ENCODE data around the gene TMEM201.

DNA sequence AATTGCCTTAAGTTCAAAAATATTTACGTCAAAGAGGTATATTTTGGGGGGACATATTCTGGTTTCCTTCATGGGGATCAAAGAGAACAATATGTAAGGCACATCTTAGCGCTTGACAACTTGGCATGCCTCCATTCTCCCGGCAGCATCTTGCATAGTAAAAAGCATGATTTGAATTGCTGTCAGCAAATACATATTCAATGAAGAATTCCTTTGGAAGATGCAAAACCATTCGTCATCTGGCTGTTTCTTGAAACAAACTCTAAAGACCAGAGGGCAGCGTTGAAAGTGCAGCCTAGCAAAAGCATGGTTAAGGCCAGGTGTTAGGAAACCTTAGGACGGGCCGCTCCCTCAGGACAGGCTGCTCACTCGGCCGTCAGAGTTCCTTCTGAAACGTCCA lies 59.5 kb downstream of the TMEM201 start:
- TF ChIP-seq POLR2A (IDR thresholded peaks at IDR 0.05; ENCODE audit: low read depth, low read length) (no peak), EZH2 (IDR thresholded peaks at IDR 0.05; ENCODE audit: borderline replicate concordance, low read depth, low read length, severe bottlenecking) (no peak), POLR2AphosphoS5 (IDR thresholded peaks at IDR 0.05; ENCODE audit: insufficient read depth, low read depth, low read length) (no peak), GATA2 (IDR thresholded peaks at IDR 0.05; ENCODE audit: insufficient read depth, insufficient read length, low read depth, low read length) (no peak), JUN (IDR thresholded peaks at IDR 0.05; ENCODE audit: borderline replicate concordance, insufficient read depth, insufficient read length, low read depth) (no peak), FOS (IDR thresholded peaks at IDR 0.05; ENCODE audit: borderline replicate concordance, insufficient read depth, low read length) (no peak), MYC (IDR thresholded peaks at IDR 0.05; ENCODE audit: low read depth, low read length) (no peak)
- TF ChIP-seq, protein P1, sequence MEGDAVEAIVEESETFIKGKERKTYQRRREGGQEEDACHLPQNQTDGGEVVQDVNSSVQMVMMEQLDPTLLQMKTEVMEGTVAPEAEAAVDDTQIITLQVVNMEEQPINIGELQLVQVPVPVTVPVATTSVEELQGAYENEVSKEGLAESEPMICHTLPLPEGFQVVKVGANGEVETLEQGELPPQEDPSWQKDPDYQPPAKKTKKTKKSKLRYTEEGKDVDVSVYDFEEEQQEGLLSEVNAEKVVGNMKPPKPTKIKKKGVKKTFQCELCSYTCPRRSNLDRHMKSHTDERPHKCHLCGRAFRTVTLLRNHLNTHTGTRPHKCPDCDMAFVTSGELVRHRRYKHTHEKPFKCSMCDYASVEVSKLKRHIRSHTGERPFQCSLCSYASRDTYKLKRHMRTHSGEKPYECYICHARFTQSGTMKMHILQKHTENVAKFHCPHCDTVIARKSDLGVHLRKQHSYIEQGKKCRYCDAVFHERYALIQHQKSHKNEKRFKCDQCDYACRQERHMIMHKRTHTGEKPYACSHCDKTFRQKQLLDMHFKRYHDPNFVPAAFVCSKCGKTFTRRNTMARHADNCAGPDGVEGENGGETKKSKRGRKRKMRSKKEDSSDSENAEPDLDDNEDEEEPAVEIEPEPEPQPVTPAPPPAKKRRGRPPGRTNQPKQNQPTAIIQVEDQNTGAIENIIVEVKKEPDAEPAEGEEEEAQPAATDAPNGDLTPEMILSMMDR (IDR thresholded peaks at IDR 0.05; ENCODE audit: extremely low read depth in 1 of 2, insufficient read depth in 1 of 2, low read depth in 1 of 2, low read length in 2 of 2), result no peak
- TF ChIP-seq, protein P2, sequence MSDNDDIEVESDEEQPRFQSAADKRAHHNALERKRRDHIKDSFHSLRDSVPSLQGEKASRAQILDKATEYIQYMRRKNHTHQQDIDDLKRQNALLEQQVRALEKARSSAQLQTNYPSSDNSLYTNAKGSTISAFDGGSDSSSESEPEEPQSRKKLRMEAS (IDR thresholded peaks at IDR 0.05; ENCODE audit: insufficient read depth, insufficient read length), result no peak
